GM11168 (cell line): ENCODE results near the gene CLMN.
"Not testable (repeated sequence)": the region's sequence is repeated elsewhere in the genome, so short reads cannot be mapped to it uniquely, and the experiment has no call there.

Experiments used
- in situ Hi-C: fragments of 300-500 bp; cut with MboI; formaldehyde crosslinking; loops from one replicate; pipeline ENCODE4 v1.12.0; 2022; ENCODE audit warnings: low sequenced_read_pairs; ENCODE audit not compliant: unreplicated experiment

Gene CLMN

GRCh38 chr14:95204705-95205104 lies 115.0 kb downstream of the CLMN start:
- in situ Hi-C loops: no loop called here

DNA sequence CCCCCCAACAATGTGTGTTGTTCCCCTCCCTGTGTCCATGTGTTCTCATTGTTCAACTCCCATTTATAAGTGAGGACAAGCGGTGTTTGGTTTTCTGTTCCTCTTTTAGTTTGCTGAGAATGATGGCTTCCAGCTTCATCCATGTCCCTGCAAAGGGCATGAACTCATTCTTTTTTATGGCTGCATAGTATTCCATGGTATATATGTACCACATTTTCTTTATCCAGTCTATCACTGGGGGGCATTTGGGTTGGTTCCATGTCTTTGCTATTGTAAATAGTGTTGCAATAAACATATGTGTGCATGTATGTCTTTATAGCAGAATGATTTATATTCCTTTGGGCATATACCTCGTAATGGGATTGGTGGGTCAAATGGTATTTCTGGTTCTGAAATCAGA lies 118.0 kb downstream of the CLMN start:
- in situ Hi-C loops: not testable (repeated sequence)

DNA sequence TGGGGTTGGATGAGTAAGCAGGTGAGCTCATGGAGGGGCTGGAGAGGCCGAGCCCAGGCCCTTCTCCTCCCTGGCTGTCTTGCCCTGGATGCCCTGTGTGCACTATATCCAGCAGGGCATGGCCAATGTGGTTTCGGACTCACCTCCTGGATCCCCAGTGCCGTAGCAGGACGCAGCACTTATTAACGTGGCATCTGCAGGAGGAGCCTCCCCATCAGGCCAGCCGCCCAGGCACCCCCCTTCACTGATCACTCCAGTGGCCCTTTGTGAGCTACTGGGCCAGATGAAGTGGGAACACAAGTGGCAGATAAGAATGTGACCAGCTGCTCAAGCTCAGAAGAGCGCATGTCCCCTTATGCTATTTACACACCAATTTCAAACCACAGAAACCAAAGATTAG lies 119.3 kb downstream of the CLMN start:
- in situ Hi-C loops: no loop called here

DNA sequence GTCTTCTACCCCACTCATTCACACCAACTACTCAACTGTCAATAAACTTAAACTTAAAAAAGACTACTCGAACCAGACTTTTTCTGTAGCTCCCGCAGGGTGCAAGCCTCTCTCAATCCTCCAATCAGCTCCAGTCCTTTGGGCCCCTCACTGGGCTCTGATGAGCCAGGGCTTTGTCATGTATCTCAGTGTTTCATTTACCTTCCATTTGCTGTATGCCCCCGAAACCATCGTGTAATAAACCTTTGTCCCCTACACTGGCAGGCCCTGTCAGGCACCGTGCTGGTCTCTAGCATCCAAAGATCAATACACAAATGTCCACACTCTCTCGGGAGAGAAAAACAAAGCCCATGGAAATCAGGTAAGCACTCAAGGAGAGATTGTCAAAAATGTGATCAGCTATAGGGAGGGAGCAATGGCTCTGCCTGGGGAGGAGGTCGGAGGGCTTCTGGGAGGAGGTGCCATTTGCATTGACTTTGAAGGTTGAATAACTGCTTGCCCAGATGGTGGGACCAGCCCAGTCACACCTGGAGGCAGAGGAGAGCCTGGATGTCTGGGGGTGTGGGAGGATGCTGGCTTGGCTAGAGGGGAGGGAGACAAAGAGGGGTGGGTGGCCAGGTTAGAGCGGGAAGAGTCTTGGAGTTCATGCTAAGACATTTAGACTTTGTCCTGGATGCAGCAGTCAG lies 120.3 kb downstream of the CLMN start:
- in situ Hi-C loops: no loop called here

- in situ Hi-C loops: no loop called here
These were observed 121.4 kb downstream of the CLMN start for GRCh38 chr14:95198320-95198719.

GRCh38 chr14:95197551-95197950 lies 122.2 kb downstream of the CLMN start:
- in situ Hi-C loops: no loop called here

DNA sequence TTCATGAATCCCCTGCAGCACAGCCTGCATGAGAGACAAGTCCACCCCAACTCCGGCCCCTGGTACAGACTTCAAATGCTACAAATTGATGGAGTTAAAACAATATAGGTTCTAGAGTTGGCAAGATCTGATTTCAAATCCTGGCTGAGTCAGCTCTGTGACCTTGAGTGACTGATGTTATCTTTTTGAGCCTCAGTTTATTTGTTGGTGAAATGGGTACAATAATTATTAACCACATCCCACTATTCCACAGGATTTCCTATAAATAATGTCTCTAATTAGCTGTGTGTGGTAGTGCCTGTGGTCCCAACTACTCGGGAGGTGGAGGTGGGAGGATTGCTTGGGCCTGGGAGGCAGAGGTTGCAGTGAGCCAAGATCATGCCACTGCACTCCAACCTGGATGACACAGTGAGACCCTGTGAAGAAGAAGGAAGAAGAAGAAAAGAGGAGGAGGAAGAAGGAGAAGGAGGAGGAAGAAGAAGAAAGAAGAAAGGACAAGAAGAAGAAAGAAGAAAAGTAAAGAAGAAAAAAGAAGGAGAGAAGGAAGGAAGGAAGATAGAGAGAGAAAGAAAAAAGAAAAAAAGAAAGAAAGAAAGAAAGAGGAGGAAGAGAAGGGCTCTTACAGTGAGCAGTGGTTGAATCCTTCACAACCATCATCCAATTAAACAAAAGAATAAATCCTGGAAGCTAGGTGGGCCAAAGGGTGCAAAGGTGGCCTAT lies 122.7 kb downstream of the CLMN start:
- in situ Hi-C loops: no loop called here

DNA sequence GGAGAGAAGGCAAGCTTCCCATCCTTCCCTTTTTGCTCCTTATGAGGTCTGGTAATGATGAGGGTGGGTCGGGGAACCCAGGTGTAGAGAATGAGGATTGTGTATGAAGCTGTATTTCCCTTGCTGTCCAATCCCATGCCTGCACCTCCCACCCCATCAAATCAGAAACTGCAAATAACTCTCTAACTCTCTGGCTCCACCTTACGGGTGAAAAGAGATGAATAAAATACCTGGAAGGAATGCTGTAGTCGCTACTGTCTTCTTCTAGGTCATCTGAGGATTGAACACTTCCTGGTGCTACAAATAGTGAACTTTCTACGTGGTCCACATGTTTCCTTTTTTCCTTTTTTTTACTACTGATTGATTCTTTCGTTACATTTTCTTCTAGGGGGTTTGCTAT lies 123.4 kb downstream of the CLMN start:
- in situ Hi-C loops: no loop called here

DNA sequence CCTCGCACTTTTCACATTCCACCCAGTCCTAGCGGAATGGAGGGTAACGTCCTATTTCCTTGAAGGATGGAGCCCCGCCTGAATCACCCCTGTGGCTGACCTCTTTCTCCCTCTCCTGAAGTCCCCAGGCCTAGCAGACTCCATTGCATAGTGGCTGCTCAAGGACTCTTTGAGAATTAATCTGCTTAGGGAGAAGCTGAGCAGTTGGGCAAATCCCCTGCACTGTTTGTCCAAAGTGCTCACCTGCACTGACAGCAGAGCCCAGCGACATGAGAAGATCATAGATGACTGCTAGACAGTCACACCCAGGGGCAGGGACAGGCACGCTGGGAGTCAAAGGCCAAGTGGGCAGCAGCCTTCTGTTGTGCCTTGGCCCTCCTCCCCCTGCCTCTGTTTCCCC lies 124.7 kb downstream of the CLMN start:
- in situ Hi-C loops: no loop called here

- in situ Hi-C loops: no loop called here
These were observed 126.6 kb downstream of the CLMN start for GRCh38 chr14:95193081-95193480.

- in situ Hi-C loops: no loop called here
These were observed 127.4 kb downstream of the CLMN start for GRCh38 chr14:95192311-95192710.

GRCh38 chr14:95191445-95192199 lies 128.1 kb downstream of the CLMN start:
- in situ Hi-C loops: no loop called here

DNA sequence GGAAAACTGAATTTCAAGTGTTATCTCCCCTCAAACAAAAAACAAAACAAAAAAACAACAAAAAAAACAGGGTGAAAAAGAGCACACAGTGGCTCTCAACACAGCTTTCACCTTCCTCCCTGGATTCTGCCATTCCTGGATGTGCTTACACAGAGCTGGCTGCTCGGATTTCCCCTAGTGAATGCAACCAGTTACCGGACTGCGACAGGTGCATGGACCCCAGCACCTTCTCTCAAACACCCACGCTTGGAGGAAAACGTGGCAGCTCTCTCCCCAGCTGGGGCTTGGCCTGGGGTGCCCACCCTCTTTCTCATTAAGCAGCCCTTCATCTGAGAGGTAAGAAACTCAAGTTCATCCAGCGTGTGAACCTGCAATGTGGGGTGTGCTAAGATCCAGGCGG lies 128.9 kb downstream of the CLMN start:
- in situ Hi-C loops: no loop called here

- in situ Hi-C loops: no loop called here
These were observed 129.3 kb downstream of the CLMN start for GRCh38 chr14:95190346-95190840.

GRCh38 chr14:95189367-95190132 lies 130.2 kb downstream of the CLMN start:
- in situ Hi-C loops: no loop called here

DNA sequence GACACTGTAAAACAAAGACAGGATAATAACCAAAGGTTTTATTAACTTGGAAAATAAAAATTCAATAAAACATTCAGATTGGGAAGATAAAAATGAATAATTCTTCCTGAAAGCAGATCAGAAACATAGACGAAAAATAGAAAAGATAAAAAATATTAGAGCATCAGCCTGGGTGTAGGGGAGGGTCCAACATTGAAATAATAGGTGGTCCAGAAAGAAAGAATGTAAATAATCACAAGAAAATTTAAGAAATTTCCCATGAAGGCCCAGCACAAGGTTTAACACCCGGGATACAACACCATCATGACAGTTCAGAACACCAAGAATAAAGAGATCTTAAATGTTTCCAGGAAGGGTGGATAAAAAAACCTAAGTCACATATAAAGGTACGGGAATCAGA lies 131.3 kb downstream of the CLMN start:
- in situ Hi-C loops: no loop called here

GRCh38 chr14:95185767-95186392 lies 133.8 kb downstream of the CLMN start:
- in situ Hi-C loops: no loop called here

GRCh38 chr14:95185033-95185766 lies 134.5 kb downstream of the CLMN start:
- in situ Hi-C loops: no loop called here

DNA sequence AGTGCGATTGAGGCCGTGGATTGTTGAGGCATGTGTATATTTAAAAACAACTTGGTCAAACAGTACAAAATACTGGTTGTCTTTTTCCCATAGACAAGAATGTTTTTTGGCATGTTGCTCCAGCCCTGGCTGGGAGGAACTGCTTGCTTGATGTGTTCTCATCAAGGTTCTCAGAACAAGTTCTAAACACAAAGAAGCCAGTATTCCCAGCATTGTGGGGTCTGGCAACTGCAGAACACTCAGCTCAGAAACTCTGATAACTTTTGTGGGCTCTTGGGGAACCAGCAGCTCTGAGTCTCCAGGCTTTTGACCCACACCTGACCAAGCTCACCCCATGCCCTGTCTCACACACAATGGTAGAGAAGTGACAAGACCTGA lies 135.3 kb downstream of the CLMN start:
- in situ Hi-C loops: no loop called here
